Measurements from ENCODE around the gene CPZ.

DNA sequence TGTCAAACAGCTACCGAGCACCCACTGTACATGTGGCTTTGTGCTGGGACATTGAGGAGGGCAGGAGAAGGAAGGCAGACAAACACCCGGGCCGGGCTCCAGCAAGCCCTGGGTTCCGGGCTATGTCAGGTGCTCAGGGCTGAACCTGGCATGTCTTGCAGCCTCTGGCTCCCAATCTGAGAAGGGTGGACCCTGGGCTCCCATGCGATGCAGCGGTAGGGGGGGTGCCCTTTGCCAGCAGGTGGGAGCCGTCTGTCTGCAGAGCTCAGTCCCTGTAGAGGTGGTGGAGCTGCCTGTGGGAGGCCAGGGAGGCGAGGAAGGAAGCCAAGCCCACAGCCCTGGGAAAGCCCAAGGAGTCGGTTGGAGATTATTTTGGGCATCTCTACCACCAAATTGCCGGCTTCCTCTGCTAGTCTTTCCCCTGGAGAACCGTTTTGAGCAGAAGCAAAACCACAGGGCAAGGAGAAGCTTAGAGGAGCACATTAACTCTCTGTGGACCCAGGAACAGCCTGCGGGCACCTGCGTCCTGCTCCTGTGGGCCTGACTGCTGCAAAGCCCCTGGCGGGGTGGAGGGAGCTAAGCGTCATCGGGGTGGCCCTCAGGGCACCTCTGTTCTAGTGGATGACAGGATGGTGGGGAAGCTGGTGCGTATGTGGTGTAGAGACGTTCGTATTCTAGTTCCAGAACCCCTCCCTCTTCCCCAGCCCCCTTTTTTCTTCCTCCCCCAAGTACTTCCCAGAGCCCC is 10.3 kb downstream of the CPZ start:
- no peak for TF ChIP-seq SUZ12 (IDR thresholded peaks at IDR 0.05)
- TF ChIP-seq ELF4 (IDR thresholded peaks at IDR 0.05): no peak
- no peak for TF ChIP-seq PKNOX1 (IDR thresholded peaks at IDR 0.05)
- no peak for TF ChIP-seq CTBP1 (IDR thresholded peaks at IDR 0.05; ENCODE audit: borderline replicate concordance)
- no peak for TF ChIP-seq SP1 (IDR thresholded peaks at IDR 0.05)
- no peak for TF ChIP-seq FOXA1 (IDR thresholded peaks at IDR 0.05)
